PC-3 (cell line): ENCODE measurements around the gene DNAL4. TPM values are rescaled to one million over a fixed set of nuclear protein-coding genes. Genes with fewer than 3 reads are reported as not detected.

Source experiments
- ATAC-seq: fragments of 200-7000 bp; cut with Tn5 transposase; 2 replicates; pipeline ENCODE4 v1.9.1; 2020; ENCODE audit warnings: mild to moderate bottlenecking, moderate library complexity
- BruUV-seq: library from RNA; stranded (reverse); fragments of 400-500 nt; replicated peaks from 2 replicates; lab custom pipeline; 2021; lab: Mats Ljungman, UMichigan
- CTCF ChIA-PET: fragments of 300-600 bp; sonication (Branson Sonifier 250); formaldehyde crosslinking; loops from one replicate; lab custom pipeline; 2022; ENCODE audit warnings: antibody characterized with exemption; lab: Charles Lee
- POLR2A ChIA-PET: fragments of 300-600 bp; sonication (Branson Sonifier 250); formaldehyde crosslinking; loops from one replicate; lab custom pipeline; 2022; ENCODE audit warnings: antibody characterized with exemption; ENCODE audit not compliant: unreplicated experiment; lab: Charles Lee
- DNase-seq: peaks from one replicate; pipeline ENCODE4 v3.0.0-alpha.2; 2015
- H2AFZ ChIP-seq: fragments of 300-600 bp; sonication (generic); 2 replicates; pipeline ENCODE4 v1.6.0; 2016; ENCODE audit warnings: antibody characterized with exemption, low read length
- H3F3A ChIP-seq: fragments of 300-600 bp; sonication (generic); one replicate; pipeline ENCODE4 v1.6.0; 2017; ENCODE audit warnings: antibody characterized with exemption, low read length, control low read depth, mild to moderate bottlenecking; ENCODE audit not compliant: unreplicated experiment
- H3K27ac ChIP-seq: fragments of 300-600 bp; sonication (generic); 2 replicates; pipeline ENCODE4 v1.5.1; 2016; ENCODE audit warnings: mild to moderate bottlenecking, low read length
- H3K27me3 ChIP-seq: fragments of 300-600 bp; sonication (generic); 2 replicates; pipeline ENCODE4 v1.6.1; 2016; ENCODE audit warnings: low read length, mixed read lengths
- H3K36me3 ChIP-seq: fragments of 300-600 bp; sonication (generic); 2 replicates; pipeline ENCODE4 v1.6.1; 2016; ENCODE audit warnings: low read depth, mixed run types, low read length, mixed read lengths
- H3K4me1 ChIP-seq: fragments of 300-600 bp; sonication (generic); 2 replicates; pipeline ENCODE4 v1.5.1; 2016; ENCODE audit warnings: low read length; ENCODE audit not compliant: insufficient read depth
- H3K4me2 ChIP-seq: fragments of 300-600 bp; sonication (generic); 2 replicates; pipeline ENCODE4 v1.6.0; 2016; ENCODE audit warnings: low read length
- H3K4me3 ChIP-seq: fragments of 300-600 bp; sonication (generic); 2 replicates; pipeline ENCODE4 v1.5.1; 2016; ENCODE audit warnings: mild to moderate bottlenecking, low read length, mixed read lengths
- H3K79me2 ChIP-seq: fragments of 300-600 bp; sonication (generic); 2 replicates; pipeline ENCODE4 v1.6.1; 2017; ENCODE audit warnings: low read length, mixed read lengths
- H3K9ac ChIP-seq: fragments of 300-600 bp; sonication (generic); 2 replicates; pipeline ENCODE4 v1.6.0; 2016; ENCODE audit warnings: mild to moderate bottlenecking, low read length
- H3K9me2 ChIP-seq: fragments of 300-600 bp; sonication (generic); replicated peaks from 2 replicates; pipeline ENCODE4 v1.6.1; 2016; ENCODE audit warnings: mixed run types, low read length, mixed read lengths
- H3K9me3 ChIP-seq: fragments of 300-600 bp; sonication (generic); 2 replicates; pipeline ENCODE4 v1.6.1; 2016; ENCODE audit warnings: low read length, mixed read lengths
- H4K20me1 ChIP-seq: fragments of 300-600 bp; sonication (generic); 2 replicates; pipeline ENCODE4 v1.6.1; 2016; ENCODE audit warnings: low read length, mixed read lengths
- EZH2 ChIP-seq: fragments of 300-600 bp; sonication (generic); IDR thresholded peaks from one replicate; pipeline ENCODE4 v1.6.1; 2017; ENCODE audit warnings: antibody characterized with exemption, mild to moderate bottlenecking, low read length; ENCODE audit not compliant: unreplicated experiment
- EZH2phosphoT487 ChIP-seq: fragments of 300-600 bp; sonication (generic); IDR thresholded peaks from 2 replicates; pipeline ENCODE4 v1.6.1; 2018; ENCODE audit warnings: mild to moderate bottlenecking, antibody characterized with exemption, low read length, borderline replicate concordance
- intact Hi-C: fragments of 100-400 bp; cut with micrococcal nuclease; formaldehyde crosslinking; loops from 2 replicates; pipeline ENCODE4 v1.9.0; 2023
- total RNA-seq: library from RNA; depleted of rRNA; stranded (reverse); fragments of >200 nt; gene quantifications from 2 replicates; pipeline ENCODE4 v1.2.3, GENCODE V29; 2014
- TF ChIP-seq, protein P1 (sequence below): fragments of 300-600 bp; sonication (generic); conservative IDR thresholded peaks from 2 replicates; pipeline ENCODE4 v1.5.1; 2017; ENCODE audit warnings: antibody characterized with exemption, low read depth, mild to moderate bottlenecking, low read length

Gene DNAL4
- total RNA-seq, 1 experiment from 2014 or later = 22.5 TPM

DNA sequence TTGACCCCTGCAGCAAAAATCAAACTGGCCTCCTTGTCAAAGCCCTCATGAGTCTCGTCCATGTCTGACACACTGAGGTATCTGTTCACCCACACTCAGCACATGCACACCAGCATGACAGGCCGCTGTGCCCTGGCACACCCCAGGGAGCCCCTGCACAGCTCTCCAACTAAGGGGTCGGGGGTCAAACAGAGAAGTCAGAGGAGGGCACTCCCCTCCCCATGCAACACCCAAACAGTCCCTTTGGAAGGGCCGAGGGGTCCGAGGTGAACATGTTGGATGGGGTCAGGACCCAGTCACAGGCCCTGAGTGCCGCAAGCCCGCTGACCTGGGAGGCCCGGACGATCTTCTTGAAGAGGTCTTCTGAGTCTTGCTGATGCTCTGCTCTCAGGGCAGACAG lies 52.8 kb downstream of the DNAL4 start:
- H3K9ac ChIP-seq = no peak overlapping the region
- no peaks in the 10 kb centered on the region for H3K9me3 ChIP-seq
- intact Hi-C loops = no loop called here
- peaks cover 6% of the 10 kb centered on the region; the same call in 1 of the 2 replicates for H3K4me1 ChIP-seq
- no peak for ATAC-seq
- no peaks in the 10 kb centered on the region for H3F3A ChIP-seq
- H4K20me1 ChIP-seq = no peaks in the 10 kb centered on the region
- DNase-seq = no peak
- no peak overlapping the region for H3K27ac ChIP-seq
- ChIA-PET CTCF (no interaction called here), POLR2A (no interaction called here)
- no peaks in the 10 kb centered on the region for H3K79me2 ChIP-seq
- no peak overlapping the region for H3K4me2 ChIP-seq
- no peaks in the 10 kb centered on the region for H3K27me3 ChIP-seq
- H3K36me3 ChIP-seq = peaks cover 14% of the 10 kb centered on the region; the same call in 1 of the 2 replicates
- H3K4me3 ChIP-seq = no peak overlapping the region
- TF ChIP-seq, protein P1, sequence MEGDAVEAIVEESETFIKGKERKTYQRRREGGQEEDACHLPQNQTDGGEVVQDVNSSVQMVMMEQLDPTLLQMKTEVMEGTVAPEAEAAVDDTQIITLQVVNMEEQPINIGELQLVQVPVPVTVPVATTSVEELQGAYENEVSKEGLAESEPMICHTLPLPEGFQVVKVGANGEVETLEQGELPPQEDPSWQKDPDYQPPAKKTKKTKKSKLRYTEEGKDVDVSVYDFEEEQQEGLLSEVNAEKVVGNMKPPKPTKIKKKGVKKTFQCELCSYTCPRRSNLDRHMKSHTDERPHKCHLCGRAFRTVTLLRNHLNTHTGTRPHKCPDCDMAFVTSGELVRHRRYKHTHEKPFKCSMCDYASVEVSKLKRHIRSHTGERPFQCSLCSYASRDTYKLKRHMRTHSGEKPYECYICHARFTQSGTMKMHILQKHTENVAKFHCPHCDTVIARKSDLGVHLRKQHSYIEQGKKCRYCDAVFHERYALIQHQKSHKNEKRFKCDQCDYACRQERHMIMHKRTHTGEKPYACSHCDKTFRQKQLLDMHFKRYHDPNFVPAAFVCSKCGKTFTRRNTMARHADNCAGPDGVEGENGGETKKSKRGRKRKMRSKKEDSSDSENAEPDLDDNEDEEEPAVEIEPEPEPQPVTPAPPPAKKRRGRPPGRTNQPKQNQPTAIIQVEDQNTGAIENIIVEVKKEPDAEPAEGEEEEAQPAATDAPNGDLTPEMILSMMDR = no peak
- TF ChIP-seq EZH2 (no peak), EZH2phosphoT487 (no peak)
- no peaks in the 10 kb centered on the region for H3K9me2 ChIP-seq
- H2AFZ ChIP-seq = no peak overlapping the region
- no TSS peak for BruUV-seq

DNA sequence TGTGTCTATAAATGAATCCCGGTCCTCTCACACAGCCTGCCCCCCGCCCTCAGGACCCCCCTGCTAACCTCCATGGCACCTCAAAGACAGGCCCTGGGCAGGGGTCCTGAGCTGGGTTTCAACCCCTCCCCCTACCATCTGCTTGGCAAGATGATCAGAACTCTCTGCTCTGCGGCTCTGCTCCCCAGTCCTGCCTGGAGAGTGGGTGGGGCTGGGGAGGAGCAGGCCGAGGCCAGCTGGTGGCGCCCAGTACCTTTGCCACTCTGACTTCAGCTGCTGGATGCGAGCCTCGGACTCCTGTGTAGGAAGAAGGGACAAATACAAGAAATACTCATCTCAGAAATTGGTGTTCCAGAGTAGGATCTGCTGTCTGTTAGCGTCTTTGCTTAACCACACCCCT lies 53.2 kb downstream of the DNAL4 start:
- TF ChIP-seq, protein P1 = no peak
- no peak for TF ChIP-seq EZH2
- TF ChIP-seq EZH2phosphoT487 = no peak
- H3K4me2 ChIP-seq = no peak overlapping the region
- no peak overlapping the region for H3K9ac ChIP-seq
- H3K9me2 ChIP-seq = no peaks in the 10 kb centered on the region
- no peak overlapping the region for H3K4me3 ChIP-seq
- peaks cover 6% of the 10 kb centered on the region; the same call in 1 of the 2 replicates for H3K4me1 ChIP-seq
- DNase-seq = no peak
- CTCF ChIA-PET = no interaction called here
- BruUV-seq = no TSS peak
- no peaks in the 10 kb centered on the region for H3K9me3 ChIP-seq
- H3K36me3 ChIP-seq = peaks cover 14% of the 10 kb centered on the region; the same call in 1 of the 2 replicates
- POLR2A ChIA-PET = no interaction called here
- ATAC-seq = no peak
- H3F3A ChIP-seq = no peaks in the 10 kb centered on the region
- H3K27ac ChIP-seq = no peak overlapping the region
- no peaks in the 10 kb centered on the region for H4K20me1 ChIP-seq
- H3K27me3 ChIP-seq = no peaks in the 10 kb centered on the region
- H3K79me2 ChIP-seq = no peaks in the 10 kb centered on the region
- H2AFZ ChIP-seq = no peak overlapping the region
- intact Hi-C loops = no loop called here

DNA sequence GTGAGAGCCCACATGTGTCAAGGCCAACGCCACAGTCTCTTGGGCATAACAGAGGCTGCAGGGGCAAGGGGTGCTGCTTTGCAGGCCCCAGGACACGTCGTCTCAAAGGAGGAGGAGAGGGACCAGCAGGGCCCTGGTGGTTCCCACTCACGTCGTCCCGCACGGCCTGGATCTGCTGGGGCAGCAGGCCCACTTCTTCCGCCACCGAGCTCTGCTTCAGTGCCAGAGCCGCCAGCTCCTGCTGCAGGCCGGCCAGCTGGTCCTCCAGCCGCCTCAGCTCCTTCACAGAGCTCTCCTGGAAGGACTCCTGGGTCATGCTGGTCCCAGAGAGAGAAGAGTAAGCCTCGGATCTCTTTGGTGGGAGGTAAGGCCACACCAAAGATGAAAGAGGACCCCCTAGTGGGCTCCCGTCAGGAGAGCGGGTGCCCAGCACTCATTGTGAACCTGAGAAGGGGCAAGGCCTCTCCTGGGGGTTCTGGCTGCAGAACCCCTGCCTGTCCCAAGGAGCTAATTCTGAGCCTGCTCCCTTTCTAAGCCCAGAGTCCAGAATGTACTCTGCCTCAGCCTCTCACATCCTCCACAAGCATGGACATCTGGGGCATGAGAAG lies 53.7 kb downstream of the DNAL4 start:
- no peak overlapping the region for H2AFZ ChIP-seq
- no peaks in the 10 kb centered on the region for H3K79me2 ChIP-seq
- ATAC-seq (no peak), DNase-seq (no peak)
- H3K36me3 ChIP-seq = peaks cover 14% of the 10 kb centered on the region; the same call in 1 of the 2 replicates
- no peak overlapping the region for H3K9ac ChIP-seq
- no peak overlapping the region for H3K4me3 ChIP-seq
- BruUV-seq = no TSS peak
- no peaks in the 10 kb centered on the region for H3K27me3 ChIP-seq
- no peaks in the 10 kb centered on the region for H3K9me3 ChIP-seq
- POLR2A ChIA-PET = no interaction called here
- H4K20me1 ChIP-seq = no peaks in the 10 kb centered on the region
- CTCF ChIA-PET = no interaction called here
- H3F3A ChIP-seq = no peaks in the 10 kb centered on the region
- TF ChIP-seq EZH2 (no peak), EZH2phosphoT487 (no peak)
- TF ChIP-seq, protein P1 = no peak
- H3K27ac ChIP-seq = no peak overlapping the region
- H3K4me2 ChIP-seq = no peak overlapping the region
- H3K4me1 ChIP-seq = peaks cover 6% of the 10 kb centered on the region; the same call in 1 of the 2 replicates
- H3K9me2 ChIP-seq = no peaks in the 10 kb centered on the region
- intact Hi-C loops = no loop called here
